EL (cell line): ENCODE results near the gene TRPV4.
A peak's percentile ranks its signal among the peaks of the same experiment; 100 is the strongest.

Experiments
- DNase-seq: peaks from one replicate; pipeline ENCODE4 v3.0.0-alpha.2; 2016

TRPV4 gene

DNA sequence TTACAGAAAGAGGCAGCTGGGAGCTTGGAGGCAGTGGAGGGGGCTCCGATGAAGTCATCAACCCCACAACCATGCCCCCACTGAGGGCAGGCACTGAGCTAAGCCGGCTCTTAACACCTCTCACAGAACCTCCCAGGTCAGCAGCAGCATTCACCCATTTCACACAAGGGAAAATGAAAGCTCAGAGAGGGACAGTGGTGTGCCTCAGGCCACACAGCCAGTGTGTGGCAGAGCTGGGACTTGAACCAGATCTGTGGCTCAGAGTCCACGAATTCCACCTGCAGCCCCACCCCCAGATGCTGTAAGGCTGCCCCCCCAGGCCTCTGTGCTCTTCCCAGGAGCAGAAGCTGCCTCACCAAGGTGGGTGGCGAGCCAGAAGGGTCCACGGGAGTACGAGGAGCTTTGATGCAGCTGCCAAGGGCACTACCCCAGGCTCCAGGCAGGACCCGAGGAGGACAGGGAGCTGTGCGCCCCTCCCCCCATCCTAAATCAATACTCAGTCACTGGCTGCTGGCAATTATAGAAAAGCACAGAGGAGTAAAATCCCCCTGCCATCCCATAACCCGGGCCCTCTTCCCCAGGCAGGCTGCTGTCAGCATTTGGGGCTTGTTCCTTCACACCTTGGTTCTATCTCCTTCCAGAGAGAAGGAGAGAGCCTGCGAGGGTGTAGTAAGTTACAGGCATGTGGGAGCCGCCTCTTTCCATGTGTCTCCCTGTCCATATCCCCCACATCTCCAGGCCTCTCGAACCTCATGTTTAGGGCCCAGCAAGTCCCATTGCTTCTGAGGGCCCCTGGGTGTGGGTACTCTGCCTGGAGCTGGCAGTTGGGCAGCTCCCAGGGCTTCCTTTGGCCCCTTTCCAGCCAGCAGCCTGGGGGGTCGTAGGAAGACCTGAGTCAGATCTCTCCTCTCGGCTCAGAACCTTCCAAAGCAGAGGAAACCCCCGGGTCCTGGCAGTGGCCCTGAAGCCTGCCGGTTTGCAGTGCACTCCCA is 72.0 kb downstream of the TRPV4 start:
- no peak for DNase-seq

DNA sequence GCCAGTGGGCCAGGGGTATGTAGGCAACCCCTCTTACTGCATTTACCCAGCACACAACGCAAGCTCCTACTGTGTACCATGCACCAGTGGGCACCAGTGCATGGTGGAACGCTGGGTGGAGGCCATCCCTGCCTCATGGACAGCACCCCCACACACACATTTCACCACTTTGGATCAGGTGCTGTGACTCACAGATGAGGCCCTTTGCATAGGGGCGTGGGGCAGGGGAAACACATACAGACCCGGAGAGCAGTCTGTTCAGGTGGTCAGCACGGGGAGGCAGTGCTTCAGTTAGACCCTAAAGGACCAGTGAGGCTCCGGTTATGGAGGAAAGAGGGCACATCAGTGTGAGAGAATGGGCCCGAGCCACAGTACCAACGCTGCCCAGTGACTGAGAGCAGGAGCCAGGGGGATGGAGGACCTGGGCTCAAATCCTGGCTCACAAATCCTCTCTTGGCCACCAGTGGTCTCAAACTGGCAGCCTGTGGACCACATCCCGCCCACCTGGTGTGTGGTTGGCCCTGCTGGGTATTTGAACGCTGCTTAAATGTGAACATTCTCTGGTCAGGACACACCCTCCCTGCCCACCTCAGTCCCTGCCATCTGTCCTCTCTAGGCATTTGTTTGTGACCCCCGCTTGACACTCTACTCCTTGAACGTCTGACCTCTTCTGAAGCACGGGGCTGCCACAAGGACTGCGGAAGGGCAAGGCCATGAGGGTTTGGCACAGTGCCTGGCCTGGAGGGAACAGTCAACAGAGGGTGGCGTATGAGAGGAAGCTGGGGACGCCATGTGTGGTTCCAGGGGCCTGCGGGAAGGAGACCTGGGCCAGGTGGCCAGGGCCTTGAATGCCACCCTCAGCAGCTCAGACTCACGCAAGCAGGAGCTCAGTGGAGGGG is 72.9 kb downstream of the TRPV4 start:
- no peak for DNase-seq

DNA sequence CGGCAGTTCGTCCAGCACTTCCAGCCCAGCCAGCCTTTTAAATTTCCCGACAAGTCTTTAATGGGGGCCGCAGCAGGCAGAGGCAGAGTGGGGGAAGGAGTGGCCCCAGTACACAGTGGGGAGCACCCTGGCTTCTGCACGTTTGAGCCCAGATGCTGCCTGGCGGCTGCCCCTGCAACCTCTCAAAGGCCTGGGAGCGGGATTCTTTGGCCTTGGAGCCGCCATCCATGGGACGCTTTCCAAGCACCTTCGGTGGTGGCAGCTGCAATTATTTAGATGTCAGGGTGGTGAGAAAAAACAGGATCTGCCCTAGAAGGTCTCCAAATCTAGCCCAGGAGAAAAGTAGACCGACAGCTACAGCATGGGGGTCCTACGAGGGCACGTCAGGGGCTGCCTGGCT is 73.6 kb downstream of the TRPV4 start:
- DNase-seq = no peak

DNA sequence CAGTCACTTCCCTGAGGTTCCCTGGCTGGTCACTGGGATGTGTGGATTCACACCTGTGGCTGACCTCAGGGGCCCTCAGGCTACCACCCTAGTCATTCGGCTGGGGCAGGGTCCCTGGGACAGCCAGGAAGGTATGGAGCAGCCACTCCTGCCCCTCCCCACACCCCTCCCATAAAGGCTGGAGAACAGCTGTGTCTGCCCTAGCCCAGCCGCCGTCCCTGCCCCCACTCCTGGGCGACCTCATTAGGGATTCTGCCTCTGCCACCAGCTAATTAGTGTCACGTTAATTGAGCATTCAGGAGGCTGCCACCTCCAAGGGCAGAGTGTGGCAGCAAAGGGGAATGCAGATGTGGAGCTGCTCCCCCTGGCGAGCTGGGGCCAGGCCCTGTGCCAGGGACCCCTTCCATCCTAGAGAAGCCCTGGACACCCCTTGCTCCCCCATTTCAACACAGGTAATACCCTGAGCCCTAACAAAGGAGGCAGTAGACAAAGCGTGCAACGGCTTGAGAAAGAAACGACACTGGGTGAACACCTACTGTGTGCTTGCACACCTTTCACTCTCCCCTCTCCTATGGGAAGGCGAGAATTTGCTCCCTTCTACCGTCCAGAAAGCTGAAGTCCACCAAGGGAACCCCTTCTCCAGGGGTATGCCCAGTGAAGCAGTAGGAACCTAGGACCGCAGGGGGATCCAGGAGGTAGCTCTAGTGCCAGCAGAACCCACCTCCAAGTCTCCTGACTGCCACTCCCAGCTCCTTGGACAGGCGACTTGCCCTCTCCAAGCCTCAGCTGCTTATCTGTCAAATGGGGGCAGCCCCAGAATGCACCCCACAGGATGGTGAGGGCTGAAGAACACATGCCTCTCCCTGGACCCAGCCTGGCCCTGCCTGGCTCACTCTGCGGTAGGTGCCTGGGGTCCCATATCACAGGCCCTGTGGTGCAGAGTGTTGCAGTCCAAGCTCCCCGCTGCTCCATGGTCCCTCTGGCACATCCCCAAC is 74.5 kb downstream of the TRPV4 start:
- DNase-seq = no peak

DNA sequence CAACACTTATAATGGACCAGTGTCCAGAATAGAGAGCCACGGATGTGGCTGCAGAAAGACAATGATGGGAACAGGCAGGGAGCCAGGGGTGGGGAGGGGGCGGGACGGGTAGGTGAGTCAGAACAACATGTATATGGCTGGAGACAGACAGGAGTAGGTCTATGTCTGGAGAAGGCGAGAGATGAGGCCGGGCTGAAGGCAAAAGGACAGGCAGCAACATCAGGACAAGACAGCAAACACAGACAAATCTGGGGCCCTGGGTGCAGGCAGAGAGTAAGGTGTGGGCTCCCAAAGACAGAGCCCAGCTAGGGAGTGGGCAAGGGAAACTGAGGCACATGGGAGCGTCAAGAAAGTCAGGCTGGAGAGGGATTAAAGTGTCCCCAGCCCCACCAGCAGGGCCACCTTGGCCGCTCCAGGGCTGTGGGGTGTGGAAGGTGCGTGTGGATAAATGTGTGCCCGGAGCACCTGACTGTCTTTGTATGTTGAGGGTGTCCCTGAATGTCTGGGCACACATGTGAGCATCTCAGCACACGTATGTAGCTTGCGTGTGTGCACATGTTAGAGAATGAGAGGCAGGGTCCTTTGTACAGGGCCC is 75.4 kb downstream of the TRPV4 start:
- no peak for DNase-seq

DNA sequence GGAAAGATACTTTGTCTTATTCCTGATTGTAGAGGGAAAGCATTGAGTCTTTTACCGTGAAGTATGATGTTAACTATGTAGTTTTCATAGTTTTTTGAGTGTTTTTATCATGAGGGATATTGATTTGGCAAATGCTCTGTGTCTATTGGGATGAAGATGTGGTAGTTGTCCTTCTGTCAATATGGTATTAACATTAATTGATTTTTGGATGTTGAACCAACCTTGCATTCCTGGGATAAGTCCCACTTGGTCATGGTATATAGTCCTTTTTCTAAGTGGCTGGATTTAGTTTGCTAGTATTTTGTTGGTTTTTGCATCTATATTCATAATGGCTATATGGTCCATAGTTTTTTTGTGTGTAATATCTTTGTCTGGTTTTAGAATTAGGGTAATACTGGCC is 76.7 kb downstream of the TRPV4 start:
- no peak for DNase-seq

DNA sequence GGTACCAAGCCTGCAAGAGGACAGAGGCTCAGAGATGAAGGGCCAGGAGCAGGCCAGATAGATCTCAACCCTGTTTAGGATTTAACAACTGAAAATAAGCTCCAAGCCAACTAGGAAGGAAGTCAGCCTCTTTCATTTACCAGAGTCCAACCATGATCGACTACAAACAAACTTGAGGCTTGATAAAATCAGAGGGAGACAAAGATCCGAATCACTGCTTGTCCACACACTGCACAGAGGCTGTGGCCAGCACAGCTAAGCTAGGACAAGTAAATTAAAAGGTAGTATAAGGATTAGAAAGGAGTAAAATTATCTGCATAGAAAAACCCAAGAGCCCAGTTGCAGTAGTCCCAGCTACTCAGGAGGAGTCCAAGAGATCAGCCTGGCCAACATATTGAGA is 79.2 kb downstream of the TRPV4 start:
- no peak for DNase-seq

DNA sequence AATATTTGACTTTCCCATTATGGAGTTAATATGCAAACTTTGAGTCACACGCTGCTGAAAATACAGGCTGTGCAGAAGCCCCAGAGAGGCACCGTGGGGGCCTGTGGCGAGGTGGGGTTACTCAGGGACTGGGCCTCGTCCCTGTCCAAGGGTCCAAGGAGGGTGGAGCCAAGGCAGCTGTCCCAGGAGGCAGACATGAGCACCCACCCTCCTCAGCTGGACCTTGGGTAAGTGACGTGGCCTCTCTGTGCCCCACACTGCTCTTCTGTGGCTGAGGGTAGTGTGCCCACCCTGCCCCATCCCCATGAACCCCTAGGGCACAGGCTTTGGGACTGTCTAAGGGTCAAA is 80.2 kb downstream of the TRPV4 start:
- DNase-seq = no peak

DNA sequence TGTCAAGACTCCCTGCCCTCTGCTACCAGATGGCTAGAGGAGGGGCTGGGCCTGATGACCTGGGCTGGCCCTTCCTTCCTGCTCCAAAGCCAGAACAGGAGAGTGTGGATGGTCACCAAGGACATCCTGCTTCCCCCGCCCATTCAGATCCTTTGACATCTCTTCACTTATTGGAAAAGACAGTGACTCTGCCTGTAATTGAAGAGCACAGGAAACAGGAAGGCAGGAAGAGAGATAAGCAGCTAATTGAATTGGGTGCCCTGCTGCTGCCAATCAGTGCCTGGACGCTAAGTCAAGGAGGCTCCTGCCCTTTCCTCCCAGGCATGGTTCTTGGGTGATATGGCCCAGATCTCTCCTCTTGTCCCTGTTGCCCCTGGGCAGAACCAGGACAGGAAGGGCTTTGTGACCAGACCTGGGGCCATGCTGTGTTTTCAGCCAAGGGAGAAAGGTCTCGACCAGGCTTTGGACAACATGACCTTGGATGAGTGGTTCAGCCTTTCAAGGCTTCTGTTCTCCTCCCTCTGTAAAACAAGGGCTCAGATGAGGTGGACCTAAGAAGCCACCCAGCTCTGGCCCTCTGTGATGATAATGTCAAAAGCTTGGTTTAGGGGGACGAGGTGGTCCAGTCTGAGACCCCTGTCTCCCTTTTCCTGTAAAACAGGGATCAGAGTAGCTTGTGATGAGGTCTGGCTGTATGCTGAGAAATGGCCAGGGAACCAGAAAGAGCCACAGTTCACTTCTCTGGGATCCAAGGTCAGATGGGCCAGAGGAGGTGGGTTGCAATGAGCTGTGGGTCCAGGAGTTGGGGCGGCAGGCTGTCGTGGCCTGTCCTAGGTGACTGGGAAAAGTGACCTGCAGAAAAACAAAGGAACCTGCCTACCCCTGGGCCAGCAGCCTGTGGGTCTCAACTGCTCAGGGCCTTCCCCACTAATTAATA is 80.8 kb downstream of the TRPV4 start:
- DNase-seq = no peak

DNA sequence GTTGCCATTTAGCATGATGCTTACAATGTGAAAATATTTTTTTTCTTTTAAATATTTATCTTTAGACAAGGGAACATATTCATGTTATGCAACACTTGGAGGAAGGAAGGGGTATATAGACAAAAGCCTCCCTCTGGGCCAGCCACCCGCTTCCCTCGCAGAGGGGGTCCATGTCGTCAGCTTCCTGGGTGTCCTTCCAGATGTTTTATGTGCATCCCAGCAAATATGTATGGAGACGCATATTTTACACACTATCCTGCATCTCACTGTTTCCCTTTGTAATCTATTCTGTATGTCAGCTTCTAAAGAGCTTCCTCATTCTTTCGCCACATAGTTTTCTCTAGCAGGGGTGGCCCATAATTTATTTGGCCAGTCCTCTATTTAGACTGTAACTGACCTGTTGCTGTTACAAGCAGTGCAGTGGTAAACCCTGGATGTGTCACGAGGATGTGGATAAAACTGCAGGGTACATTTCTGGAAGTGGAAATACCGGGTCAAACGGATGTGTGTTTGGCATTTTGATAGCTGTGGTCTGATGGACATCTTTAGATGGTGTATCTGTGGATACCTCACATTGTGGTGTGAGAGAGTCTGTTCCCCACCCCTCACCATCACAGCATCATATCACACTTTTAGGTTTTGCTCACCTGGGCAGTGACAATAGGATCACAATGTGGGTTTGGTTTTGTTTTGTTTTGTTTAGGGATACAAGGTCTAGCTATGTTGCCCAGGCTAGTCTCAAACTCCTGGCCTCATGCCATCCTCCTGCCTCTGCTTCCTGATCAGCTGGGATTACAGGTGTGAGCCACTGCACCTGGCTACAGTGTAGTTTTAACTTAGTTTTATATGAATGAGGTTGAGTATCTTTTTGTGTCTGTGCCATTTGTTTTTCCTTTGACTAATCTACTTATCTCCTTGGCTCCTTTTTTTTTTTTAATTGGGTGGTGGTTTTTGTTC is 87.9 kb downstream of the TRPV4 start:
- DNase-seq = peak; percentile 16

DNA sequence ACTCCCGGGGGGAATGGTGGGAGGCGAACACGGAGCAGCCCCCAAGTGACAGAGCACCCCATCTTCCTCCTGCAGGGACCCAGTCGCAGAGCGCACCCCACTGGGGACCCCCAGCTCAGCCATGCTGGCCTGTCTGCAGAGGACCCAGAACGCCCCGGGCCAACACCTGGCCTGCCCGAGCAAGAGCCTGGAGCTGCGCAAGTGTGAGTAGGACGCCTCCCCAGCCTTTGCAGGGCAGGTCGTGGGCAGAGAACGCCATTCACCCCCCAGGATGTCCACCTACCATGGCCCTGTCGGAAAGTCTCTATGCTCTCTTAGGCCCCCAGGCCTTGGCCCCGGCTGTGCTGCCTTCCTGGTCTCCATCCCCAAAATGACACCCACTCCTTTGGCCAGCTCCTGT is 89.2 kb downstream of the TRPV4 start:
- no peak for DNase-seq

DNA sequence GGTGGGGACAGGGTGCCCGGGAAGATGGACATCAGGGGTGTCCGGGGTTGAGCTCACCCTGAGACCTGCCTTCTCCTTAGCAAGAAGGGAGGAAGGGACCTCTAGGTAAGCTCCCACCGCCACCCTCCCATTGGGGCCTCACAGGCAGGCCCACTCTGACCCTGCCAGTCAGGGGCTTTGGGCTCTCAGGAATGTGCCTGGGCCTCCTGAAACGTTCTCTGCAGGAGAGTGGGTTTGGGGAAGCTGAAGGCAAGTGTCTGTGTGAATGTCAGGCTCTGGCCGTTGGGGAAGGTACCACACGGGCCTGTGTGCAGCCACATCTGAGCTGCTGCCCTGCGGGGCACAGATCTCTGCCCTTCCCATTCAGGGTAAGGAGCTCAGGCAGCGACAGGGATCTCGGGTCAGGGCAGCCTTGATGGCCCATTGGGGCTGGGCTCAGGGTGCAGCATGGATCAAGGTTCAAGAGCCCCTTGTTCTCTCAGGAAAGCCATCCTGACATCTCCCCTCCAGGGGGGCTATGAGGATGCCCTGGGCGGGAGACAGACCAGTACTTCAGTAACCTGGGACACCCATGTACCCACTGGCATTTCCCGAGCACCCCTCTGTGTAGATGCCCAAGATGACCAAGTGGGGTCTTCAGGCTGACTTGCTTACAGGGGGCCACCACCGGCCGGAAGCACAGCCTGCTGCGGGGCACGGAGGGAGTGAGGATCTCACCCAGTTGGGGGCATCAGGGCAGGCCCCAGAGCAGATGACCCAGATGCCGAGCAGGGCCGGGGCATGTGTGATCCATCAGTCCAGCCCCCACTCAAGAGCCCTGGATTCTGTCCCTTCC is 89.9 kb downstream of the TRPV4 start:
- DNase-seq = no peak

DNA sequence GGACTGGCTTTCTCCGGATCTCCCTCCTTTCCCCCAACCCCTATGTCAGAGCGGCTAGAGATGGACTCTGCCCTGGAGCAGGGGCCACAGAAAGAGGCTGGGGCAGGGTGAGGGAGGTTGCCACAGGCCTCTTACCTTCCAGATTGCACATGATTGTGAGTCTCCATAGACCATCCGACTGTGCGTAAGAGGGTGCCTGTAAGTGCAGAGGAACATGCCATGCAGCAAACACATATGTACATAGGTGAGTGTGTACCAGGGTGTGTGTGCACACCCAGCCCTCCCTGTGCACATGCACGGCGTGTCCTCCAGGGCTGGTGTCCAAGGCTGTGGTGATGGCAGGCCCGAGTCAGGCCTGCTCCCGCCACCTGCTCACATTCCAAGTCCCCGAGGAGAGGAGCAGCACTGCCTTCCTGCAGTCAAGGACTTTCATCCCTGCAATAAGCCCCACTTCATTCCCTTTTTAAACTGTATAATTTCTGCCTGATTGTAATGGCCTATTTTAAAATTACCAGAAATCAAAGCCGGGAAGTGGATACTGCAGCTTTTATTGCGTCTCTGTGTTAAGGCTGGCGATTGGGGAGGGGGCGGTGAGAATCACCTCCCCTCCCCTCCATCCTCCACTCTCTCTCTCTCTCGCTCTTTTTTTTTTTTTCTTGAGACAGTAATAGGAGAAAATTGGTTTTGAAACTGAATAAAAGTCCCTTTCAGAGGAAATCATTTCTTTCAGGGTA is 91.1 kb downstream of the TRPV4 start:
- no peak for DNase-seq

DNA sequence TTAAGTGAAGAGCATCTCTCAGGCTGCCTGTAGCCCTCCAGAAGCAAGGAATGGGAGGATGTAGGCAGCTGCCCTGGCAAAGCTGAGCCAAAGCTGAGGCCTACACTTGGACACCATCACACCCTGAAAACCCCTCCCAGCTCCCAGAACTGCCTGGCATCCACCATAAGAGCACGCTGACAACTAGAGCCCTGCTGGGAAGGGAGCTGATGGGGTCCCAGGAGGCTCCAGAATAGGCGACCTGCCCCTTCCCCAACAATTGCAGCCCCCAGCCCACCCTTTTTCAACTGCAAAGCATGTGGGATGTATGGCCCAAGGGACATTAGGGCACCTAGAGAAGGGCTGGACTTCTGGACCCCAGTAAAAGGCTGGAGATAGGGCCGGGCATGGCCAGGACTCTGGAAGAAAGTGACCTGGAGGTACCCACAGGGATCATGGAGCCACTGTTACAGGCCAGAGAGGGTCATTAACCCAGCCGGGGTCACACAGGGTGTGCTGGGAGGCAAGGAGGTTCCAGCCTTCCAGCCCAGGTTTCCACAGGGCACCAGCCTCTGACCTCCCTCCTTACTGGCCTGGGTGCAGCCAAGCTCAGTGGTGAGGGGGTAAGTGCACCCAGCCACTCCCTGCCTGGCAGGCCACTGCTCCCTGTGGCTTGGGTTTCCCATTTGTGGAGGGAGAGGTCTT is 91.8 kb downstream of the TRPV4 start:
- DNase-seq = no peak

DNA sequence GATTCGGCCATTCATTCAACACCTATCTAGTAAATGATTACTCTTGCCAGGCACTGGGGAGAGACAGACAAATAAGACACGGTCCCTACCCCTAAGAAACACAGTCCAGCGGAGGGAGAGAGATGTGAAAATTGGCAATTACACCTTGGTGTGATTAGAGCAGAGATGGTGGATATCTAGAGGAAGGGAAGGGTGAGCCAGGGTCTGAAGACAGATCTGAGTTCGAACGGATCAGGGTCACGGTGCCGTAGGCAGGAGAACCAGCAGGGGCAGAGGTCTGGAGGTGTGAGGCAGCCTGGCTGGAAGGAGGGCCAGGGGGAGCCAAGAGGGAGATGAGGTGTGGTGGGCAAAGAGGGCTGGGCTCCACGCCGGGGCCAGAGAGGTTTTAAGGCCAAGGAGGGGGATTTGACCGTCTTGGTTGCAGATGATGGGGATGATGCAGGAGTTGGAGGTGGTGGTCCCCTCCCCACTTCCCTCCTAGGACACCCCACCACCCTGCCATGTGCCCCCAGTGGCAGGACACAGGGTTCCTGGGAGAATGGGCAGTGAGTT is 92.4 kb downstream of the TRPV4 start:
- DNase-seq = no peak

DNA sequence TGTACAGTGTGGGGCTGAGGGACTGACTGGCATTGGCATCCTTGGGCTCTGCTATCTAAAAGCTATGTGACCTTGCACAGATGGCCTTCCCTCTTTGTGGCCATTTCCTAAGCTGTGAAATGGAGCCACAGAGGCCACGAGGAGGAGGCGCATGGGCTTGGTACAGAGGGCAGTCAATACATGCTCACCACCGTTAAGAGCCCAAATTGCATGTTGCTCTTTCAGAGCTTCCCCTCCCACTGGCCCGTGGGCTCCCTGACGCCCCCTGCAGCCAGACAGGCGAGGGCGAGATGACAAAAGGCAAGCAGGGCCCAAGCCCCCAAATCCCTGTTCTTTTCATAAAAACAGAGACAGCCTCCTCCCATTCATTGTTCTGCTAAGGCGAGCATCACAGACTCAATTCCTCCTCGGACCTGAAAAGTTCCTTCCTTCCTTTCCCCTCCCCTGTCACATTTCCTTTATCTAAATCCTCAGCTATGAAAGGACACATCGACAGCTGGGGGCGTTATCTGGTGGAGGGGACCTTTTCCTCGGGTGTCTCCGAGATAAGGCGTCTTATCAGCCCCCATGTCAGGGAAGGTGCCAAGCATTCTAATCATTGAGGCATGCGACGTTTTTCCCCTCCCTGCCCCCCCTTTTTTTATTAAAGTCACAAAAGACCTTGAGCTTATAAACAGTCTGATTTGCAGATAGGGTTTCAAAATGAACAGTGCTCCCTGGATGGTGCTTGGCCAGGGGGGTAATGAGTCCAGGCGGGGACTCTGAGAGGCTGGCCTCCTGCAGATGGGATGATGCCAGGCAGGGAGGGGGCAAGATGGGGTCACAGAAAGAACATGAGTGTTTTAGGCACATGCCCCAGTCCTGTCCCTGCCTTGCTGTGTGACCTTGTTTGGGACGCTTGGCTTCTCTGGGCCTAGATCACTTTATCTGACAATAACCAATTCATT is 93.2 kb downstream of the TRPV4 start:
- DNase-seq = peak; percentile 16
